ENCODE measurements around the gene CCDC182.

The CCDC182 gene

DNA sequence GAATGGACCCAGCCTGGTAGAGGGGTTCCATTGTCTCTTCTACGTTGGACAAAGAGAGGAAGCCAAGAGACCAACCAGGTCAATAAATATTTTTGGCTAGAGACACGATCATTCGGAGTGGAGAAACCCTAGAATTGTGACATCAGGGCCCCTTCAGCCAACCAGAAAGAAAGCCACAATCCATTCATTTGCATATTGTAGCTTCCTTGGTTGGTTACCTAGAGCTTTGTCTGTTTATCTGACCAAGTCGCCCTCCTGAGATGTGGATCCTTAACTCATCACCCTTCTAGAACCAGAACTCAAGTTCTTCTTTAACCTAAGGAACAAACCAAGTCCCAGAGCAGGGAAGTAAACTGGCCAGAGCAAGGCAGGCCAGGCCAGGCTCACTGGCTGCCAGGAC, at the start of gene CCDC182:
Gene CCDC182, minus strand, starts transcription at position 58 of the 400 bp plus-strand sequence. Its CDS starts 27 bp downstream, at position 31.
- TF ChIP-seq, protein P1, sequence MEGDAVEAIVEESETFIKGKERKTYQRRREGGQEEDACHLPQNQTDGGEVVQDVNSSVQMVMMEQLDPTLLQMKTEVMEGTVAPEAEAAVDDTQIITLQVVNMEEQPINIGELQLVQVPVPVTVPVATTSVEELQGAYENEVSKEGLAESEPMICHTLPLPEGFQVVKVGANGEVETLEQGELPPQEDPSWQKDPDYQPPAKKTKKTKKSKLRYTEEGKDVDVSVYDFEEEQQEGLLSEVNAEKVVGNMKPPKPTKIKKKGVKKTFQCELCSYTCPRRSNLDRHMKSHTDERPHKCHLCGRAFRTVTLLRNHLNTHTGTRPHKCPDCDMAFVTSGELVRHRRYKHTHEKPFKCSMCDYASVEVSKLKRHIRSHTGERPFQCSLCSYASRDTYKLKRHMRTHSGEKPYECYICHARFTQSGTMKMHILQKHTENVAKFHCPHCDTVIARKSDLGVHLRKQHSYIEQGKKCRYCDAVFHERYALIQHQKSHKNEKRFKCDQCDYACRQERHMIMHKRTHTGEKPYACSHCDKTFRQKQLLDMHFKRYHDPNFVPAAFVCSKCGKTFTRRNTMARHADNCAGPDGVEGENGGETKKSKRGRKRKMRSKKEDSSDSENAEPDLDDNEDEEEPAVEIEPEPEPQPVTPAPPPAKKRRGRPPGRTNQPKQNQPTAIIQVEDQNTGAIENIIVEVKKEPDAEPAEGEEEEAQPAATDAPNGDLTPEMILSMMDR (IDR thresholded peaks at IDR 0.05; ENCODE audit: low read depth, low read length, missing control alignments): no peak
- DNase-seq (ENCODE audit: extremely low read depth, low read depth): no peak

DNA sequence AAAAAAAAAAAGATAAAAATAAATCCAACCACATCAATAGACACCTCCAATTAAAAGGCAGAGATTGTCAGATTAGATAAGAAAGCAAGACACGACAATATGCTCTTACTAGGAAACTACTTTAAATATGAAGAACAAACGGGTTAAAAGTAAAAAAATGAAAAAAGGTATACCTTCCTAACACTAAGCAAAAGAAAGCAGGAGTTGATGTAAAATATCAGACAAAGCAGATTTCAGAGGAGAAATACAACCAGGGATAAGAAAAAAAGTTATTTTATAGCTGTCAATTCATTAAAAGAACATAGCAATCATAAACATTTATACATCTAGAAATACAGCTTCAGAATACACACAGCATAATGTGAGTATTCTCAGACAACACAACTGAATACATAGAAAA, 49.7 kb upstream of the CCDC182 start:
- TF ChIP-seq, protein P1 (IDR thresholded peaks at IDR 0.05; ENCODE audit: low read depth, low read length, missing control alignments): no peak
- H3K4me3 ChIP-seq (replicated peaks; ENCODE audit: low read depth, low read length): no peak overlapping the region
- DNase-seq (ENCODE audit: extremely low read depth, low read depth): no peak

More for the DNA sequence above, at the start of gene CCDC182:
- no peak within 1 kb of the TSS for H3K4me3 ChIP-seq (replicated peaks; ENCODE audit: low read depth, low read length)

DNA sequence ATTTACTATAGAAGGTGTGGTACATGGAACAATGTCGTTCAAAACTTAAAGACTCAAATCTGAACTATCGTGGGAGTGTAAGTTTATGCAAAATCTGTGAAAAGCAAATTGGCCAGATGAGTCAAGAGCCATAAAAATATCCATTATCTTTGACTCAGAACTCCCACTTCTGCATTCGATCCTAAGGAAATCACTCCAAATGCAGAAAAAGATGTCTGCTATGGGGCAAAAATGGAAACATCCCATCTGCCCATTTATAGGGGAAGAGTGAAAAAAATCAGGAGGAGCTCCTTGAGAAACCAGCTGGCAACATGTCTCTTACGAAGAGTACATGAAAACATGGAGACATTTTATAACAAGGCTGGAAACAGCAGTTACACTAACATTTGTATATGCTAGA, 43.6 kb upstream of the CCDC182 start:
- TF ChIP-seq, protein P1 (IDR thresholded peaks at IDR 0.05; ENCODE audit: low read depth, low read length, missing control alignments): no peak
- no peak for DNase-seq (ENCODE audit: extremely low read depth, low read depth)
- no peak overlapping the region for H3K4me3 ChIP-seq (replicated peaks; ENCODE audit: low read depth, low read length)

DNA sequence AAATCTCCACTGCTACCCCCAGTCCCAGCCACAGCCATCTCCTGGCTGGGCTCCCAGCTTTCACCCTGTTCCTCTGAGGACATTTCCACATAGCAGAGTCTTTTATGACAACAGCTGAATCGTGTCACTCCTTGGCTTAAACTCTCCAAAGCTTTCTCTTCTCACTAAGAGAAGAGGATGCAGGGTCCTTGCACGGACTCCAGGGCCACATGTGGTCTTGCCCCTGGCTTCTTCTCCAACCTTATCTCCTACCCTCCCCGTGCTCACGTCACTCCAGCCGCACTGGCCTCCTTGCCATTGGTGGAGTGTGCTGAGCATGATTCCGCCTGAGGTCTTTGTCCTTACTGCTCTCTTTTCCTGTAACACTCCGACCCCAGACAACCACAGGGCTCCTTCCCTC, 39.9 kb upstream of the CCDC182 start:
- DNase-seq (ENCODE audit: extremely low read depth, low read depth): no peak
- TF ChIP-seq, protein P1 (IDR thresholded peaks at IDR 0.05; ENCODE audit: low read depth, low read length, missing control alignments): no peak
- H3K4me3 ChIP-seq (replicated peaks; ENCODE audit: low read depth, low read length): no peak overlapping the region

DNA sequence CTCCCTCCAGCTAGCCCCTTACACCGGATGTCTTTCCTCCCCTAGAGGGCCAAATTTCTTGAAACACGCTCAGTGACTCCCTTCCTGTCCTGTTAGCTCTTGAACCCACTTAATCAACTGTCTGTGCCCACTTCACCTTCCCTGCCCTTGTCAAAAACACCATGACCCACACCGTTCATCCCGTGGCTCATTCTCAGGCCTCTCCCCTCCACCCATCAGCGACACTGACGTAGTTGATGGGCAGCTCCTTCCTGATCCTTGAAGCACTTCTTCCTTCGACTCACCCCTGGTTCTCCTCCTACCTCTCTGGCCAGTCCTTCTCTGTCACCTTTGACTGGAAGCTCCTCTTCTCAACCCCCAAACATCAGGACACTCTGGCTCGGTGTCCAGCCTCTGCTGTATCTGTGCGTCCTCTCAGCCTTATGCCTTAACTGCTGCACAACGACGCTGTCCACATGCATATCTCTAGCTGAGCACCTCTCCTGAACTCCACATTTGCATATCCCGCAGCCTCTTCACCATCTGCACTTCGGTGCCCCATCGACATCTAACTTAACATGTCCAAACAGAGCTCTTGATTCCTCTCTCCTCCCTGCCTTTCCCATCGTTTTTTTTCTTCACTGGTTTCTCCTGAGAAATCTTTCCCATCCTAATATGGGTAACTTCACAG, 39.3 kb upstream of the CCDC182 start:
- no peak overlapping the region for H3K4me3 ChIP-seq (replicated peaks; ENCODE audit: low read depth, low read length)
- TF ChIP-seq, protein P1 (IDR thresholded peaks at IDR 0.05; ENCODE audit: low read depth, low read length, missing control alignments): no peak
- DNase-seq (ENCODE audit: extremely low read depth, low read depth): no peak

DNA sequence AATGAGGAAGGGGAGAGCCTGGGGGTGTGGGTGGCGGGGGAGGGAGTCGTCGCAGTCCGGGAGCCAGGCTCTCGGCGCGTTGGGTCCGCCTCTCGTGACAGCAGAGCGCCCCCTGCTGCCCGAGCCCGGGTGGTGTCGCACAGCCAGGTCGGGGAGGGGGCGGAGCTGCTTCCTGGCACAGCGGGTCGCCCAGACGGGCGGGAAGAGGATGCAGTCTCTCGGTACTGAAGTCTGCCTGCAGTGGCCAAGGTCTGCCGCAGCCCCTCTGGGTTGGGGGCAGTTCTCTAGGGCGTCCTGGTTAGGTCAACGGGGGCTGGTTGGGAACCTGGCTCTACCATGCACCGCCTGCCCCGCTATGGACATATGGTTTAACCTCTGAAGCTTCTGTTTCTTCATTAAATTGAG, 38.2 kb upstream of the CCDC182 start:
- no peak for DNase-seq (ENCODE audit: extremely low read depth, low read depth)
- TF ChIP-seq, protein P1 (IDR thresholded peaks at IDR 0.05; ENCODE audit: low read depth, low read length, missing control alignments): peak; percentile 81
- no peak overlapping the region for H3K4me3 ChIP-seq (replicated peaks; ENCODE audit: low read depth, low read length)

Measured in HFF-Myc (cell line).